GM18508 (cell line): ENCODE data around the gene HSP90AB1.
"Not testable (repeated sequence)": the region's sequence is repeated elsewhere in the genome, so short reads cannot be mapped to it uniquely, and the experiment has no call there.

ENCODE experiments used
- ATAC-seq: cut with Tn5 transposase; IDR thresholded peaks from one replicate; pipeline ENCODE4 v1.9.1; 2021; ENCODE audit warnings: moderate number of reproducible peaks; ENCODE audit not compliant: insufficient read depth, unreplicated experiment

HSP90AB1 gene

DNA sequence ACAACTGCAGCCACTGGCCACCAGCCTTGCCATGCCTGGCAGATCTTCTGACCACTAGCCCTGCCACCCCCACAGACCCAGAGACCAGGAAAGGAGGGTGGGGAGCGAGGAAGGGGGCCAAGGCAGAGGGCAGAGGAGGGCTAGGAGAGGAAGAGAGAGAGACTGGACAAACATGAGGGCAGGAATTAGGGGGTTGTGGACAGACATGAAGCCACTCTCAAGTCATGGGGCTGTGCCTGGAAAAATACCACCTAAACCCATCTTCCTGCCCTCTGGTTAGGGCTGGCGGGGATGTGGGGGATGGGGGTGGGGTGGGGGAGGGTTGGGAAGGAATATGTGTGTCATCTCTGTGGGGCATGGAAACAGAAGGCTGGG is 25.0 kb upstream of the HSP90AB1 start:
- ATAC-seq: no peak

DNA sequence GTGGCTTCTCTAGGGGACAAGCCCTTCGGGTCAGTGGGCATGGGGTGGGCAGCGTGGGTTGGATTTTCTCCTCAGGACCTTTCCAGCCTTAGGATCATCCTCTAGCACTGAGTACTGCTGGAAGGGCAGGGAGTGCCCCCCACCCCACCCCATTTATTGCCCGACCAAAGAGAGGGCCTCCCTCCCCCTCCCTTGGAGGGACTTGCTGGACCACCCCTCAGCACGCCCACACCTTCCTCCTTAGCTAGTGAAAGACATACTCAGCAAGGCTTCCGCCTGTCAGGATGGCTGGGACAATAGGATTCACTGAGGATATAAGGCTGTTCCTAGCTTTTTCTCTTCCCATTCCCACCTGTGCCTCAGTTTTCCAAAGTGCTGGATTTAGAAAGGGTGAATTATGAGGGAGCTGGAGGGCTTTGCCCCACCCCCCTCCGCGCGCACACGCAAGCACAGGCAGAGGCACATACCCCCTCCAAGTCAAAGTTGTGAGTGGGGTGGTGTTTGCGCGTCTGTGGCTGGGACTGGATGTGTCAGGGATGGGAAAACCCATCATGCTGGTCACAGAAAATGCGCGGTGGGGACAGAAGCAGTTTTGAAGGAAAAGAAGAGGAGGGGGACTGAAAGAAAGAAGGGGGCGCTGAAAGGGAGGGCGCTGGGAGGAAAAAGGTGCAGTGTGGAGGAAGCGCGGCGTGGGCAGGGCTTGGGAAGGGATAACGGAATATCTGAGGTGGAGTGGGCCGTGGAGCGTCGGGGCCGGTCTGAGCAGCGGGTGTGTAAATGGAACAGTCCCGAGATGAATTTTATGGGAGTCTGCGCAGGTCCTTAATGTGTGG is 24.2 kb upstream of the HSP90AB1 start:
- no peak for ATAC-seq

DNA sequence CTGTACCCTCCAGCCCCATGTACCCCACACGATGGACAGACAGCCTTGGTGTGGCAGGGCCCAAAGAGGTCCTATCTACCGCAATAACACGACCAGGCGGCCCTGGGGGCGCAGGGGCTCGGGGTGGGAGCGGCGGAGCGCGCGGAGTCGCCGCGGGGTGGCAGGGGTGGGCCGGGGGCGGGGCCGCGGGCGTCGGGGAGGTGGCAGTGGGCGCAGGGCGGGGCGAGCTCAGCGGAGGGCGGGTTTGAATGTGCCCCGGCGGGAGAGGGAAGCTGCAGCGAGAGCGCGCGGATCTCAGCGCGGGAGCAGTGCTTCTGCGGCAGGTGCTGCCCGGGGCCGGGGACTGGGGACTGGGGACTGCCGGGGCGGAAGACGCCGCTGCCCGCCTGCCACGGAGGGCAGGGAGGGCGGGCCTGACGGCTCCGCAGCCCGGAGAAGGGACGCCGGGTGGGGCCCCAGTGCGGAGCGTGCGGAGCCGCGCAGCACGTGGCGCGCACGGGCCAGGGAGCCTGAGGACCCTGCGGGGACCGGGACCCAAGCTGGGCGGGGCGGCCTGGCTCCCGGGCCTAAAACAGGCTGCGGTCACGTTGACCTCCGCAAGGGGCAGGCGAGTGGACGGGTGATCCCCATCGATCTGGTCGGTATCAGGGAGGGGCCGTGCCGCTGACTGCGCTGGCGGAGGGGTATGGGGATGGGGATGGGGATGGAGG is 23.4 kb upstream of the HSP90AB1 start, which contains the start of gene SLC29A1:
TSS of gene SLC29A1 (plus strand) at position 277 of the 710 bp plus-strand sequence. CDS start 3,719 bp downstream, outside the sequence.
- ATAC-seq: no peak

DNA sequence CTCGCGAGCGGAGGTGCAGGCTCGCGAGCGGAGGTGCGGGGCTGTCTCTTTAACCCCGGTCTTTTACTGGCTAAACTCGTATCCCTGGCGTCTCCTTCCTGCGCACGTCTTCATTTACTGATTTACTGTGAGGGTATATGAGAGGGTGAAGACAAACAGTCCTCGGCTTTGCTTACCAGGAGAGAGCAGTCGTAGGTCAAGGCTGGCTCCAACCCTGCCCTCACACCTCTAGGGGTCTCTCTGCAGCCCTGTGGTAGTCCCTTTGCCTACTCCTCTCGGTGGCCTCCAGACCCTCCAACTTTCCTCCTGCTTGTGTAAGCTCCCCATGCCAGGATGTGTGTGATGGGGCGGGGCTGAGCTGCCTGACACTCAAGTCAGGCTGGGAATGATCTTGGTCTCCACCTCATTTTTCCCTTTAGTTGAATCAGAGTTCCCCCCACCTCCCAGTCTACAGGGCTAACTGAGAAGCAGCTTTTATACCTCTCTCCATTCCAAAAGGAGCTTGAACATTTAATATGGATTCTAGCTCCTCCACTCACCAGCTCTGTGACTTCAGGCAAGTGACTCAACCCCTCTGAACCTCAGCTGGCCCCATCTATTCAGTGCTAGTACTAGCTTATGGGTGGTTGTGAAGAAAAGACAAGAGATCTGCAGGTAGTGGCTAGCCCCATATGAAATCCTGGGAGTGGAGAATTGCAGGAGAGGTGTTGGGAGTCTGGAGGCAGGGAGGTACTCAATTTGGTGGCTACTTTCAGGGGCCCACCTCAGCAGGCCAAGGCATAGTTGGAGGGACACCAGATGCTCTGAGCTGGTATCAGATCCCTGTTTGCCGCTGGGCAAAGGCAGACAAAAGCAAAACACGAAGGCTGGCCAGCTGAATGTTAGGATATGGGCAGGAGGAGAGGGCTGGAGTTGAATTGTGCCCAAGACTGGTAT is 22.6 kb upstream of the HSP90AB1 start:
- no peak for ATAC-seq

DNA sequence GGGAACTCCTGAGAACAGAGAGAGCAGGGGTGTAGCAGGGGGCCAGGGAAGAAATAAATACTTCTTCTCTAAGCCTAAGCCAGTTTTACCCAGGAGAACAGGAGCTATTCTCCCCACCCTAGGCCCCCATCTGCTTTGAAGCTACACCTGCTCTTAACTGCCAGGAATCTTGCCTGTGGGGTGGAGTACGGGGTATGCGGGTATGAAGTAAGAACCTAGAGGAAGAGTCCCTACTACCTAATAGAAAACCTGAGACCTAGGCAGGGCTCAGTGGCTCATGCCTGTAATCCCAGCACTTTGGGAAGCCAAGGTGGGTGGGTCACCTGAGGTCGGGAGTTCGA is 22.0 kb upstream of the HSP90AB1 start:
- no peak for ATAC-seq

DNA sequence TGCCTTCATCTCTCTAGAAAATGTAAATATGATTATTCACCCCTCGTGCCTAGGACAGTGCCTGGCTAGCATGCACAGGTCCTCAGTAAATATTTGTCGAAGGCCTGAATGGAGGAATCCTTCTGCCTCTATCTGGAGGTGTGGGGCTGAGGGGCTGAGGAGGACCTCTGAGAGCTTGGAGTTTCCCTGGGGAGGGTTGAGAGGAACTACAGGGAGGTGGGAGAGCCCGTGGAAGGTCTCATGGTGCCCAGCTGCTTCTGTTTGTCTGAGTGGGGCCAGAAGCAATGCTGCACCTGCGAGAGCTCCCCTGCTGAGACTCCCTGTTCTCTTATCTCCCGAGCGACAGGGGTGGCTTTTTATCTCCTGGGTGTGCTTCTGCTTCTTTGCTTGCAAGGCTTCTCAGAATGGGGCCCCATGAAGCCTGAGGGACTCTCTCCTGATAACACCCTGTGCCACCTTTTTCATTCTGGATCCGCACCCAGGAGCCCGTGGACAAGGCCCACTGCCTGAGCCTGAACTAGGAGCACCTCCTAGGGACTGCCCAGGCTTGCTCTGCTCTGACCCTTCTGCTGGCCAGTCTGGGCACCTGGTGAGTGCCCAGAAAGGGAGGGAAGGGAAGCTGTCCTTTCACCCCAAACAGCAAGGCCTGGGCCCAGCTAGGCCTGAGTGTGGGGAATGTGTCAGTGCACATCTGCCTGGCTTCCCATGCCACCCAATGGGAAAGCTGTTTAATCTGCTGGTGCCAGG is 21.1 kb upstream of the HSP90AB1 start:
- no peak for ATAC-seq

DNA sequence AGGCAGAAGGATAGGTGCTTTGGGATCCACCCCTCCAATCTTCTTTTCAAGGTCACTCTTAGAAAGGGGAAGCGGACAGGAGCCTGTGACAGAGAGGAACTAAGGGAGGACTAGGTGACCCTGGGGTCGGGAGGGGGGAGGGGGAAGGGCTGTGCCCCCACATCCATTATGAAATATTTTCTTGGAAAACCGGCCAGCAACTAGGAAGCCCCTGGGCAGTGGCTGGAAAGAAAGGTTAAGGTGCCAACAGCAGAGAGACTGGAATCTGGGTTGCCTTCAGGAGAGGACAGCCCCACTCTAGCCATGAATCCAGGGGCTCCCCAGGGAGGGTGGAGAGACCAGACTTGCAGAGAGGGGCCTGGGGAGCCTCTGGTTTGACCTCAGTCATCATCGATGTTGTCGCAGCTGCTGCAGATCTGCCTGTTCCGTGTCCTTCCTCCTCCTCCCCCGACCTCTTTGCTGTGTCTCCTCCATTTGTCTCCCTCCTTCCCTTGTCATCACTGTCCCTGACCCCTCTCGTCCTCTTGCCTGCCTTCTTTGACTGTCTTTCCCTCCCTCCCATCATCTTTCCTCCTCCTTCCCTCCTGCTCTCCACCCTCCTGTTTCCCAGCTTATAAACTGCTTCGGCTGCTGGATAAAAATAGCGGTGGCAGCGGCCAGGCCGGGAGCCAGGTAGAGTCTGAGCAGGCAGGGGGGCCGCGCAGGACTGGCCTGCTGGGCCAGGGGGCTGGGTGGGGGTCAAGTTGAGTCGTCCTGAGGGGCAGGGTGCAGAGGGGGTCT is 20.3 kb upstream of the HSP90AB1 start:
- no peak for ATAC-seq

DNA sequence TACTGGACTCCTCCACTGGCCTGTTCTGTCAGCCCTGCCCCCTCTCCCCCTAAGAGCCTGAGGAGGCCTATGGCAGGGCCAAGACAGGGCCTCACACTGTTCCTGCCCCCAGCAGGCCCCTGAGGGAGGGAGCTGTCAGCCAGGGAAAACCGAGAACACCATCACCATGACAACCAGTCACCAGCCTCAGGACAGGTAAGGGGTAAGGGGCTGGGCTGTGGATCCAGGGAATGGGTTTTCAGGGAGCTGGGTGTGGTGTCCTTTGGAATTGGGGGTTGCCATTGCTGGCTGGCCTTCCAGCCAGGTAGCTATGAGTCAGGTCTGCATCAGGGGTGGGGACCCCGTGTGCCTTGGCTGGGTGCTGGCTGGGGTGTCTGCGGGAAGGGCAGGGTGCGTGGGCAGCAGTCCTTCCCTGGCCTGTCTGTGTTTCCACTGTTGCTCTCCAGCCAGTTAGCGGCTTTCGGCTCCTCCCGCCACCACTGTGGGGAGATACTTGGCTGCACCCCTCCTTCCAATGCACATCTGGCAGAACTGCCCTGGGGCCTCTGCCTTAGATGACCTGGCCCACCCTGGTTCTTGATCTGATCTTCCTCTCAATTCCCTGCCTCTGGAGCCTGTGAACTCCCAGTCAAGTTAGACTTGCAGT is 19.6 kb upstream of the HSP90AB1 start:
- ATAC-seq: no peak

DNA sequence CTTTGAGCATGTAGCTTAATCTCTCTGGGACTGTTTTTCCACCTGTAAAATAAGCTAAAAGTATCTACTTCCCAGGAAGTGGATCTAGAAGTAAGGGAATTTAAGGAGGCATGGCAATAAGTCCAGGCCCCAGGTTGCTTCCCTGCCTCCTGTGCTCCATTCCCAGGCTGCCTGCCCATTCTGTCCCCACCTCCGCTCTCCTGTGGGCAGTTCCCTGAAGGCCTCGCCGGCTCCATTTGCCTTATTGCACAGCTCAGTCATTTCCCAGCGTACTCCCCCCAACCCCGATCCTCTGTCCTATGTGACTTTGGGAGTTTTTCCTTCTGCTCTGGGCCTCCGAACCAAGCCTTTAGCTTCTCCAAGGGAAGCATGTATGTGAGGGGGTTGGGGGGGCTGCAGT is 18.9 kb upstream of the HSP90AB1 start:
- no peak for ATAC-seq

DNA sequence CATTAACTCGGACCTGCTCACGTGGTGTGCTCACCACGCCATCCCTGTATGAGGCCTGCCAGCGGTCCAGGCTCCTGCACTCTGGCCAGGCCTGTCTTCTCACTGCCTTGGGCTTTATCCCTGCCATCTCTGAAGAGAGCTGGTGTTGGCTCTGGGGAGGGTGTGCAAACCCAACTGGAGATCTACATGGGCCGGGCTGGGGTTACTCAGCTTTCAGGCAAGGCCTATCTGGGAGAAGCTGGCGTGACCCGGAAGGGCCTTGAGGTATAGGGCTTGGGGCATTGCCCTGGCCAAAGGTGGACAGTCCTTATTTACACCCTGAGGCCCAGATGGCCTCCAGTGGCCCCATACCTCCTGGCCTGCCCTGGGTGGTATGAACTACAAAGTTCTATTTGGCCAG is 18.5 kb upstream of the HSP90AB1 start:
- ATAC-seq: no peak

DNA sequence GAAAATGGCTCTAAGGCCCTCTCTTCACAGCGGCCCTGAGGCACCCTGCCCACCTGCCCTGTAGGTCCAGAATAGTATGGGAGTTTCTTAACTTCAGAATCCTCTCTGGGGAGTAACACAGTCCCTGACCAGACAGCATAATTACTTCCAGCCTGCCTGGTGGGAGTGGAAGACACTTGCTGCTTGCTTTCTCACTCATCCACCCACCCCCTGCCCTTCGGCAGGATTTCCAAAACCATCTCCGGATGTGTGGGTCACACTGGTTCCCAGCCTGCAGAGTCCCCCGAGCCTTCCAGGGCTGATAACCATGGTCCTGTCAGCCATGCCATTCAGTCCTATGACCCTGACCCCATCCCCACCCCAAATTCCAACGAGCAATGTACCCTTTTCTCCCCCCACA is 18.1 kb upstream of the HSP90AB1 start:
- no peak for ATAC-seq

DNA sequence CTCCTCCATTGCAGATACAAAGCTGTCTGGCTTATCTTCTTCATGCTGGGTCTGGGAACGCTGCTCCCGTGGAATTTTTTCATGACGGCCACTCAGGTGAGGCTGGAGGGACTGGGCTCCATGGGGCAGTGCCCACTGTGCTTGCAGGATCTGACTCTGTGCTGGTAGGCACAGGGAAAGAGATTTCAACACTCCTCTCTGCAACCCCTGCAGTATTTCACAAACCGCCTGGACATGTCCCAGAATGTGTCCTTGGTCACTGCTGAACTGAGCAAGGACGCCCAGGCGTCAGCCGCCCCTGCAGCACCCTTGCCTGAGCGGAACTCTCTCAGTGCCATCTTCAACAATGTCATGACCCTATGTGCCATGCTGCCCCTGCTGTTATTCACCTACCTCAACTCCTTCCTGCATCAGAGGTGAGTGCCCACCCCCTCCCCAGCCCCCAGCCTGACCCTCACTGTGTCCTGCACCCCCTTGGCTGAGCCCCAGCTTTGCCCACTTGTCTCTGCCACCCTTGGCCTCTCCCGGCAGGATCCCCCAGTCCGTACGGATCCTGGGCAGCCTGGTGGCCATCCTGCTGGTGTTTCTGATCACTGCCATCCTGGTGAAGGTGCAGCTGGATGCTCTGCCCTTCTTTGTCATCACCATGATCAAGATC is 17.4 kb upstream of the HSP90AB1 start:
- ATAC-seq: no peak

DNA sequence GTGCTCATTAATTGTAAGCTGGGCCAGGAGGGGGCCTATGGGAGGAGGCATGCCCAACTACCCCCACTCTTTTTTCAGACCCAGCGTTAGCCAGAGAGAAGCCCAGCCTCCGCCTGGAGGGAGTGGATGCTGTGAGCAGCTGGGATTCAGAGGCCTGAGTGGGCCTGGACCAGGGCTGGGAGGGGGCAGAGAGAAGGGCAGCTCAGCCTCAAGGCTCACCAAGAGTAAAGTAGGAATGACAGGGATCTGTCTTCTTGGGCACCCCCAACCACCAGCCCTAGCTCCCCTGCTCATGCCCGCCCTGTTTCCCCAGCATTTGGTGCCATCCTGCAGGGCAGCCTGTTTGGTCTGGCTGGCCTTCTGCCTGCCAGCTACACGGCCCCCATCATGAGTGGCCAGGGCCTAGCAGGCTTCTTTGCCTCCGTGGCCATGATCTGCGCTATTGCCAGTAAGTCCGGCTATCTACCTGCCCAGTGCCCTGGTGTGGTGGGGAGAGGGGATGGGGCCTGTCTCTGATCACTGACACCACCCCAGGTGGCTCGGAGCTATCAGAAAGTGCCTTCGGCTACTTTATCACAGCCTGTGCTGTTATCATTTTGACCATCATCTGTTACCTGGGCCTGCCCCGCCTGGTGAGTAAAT is 16.7 kb upstream of the HSP90AB1 start:
- ATAC-seq: no peak

DNA sequence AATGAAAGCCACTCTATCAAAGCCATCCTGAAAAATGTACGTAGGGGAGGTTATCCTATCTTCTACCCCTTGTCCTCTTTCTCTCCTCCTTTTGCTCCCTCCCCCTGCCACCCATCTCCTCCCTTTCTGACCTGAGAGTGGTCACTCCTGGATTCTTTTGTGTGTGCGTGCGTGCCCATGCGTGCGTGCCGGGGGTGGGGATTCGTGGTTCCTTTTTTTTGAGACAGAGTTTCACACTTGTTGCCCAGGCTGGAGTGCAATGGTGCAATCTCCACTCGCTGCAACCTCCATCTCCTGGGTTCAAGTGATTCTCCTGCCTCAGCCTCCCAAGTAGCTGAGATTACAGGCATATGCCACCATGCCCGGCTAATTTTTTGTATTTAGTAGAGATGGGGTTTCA is 15.5 kb upstream of the HSP90AB1 start:
- ATAC-seq: not testable (repeated sequence)

DNA sequence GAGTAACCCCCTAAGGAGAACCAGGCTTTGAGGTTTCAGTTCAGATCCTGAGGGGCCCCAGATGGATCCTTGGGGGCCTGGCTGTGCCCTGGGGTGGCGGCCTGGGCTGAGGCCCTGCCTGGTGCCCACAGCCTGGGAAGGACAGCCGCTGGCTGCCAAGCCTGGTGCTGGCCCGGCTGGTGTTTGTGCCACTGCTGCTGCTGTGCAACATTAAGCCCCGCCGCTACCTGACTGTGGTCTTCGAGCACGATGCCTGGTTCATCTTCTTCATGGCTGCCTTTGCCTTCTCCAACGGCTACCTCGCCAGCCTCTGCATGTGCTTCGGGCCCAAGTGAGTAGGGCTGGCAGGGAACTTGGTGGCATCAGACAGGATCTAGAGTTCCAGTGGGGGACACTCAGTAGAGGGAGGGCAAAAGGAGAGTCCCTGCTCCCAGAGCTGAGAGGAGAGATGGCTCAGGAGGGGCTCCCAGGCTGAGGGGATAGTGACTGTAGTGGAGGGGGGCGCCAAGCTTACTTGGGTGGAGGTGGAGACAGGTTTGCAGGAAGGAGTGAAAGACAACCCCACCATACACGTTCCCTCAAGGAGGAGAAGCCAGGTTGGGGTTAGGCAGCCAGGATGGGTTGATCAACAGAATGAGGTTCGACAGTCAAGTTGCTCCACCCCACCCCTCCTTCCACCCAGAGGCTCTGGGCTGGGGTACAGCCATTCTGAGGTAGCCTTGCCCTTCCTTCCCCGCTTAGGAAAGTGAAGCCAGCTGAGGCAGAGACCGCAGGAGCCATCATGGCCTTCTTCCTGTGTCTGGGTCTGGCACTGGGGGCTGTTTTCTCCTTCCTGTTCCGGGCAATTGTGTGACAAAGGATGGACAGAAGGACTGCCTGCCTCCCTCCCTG is 14.0 kb upstream of the HSP90AB1 start:
- no peak for ATAC-seq

DNA sequence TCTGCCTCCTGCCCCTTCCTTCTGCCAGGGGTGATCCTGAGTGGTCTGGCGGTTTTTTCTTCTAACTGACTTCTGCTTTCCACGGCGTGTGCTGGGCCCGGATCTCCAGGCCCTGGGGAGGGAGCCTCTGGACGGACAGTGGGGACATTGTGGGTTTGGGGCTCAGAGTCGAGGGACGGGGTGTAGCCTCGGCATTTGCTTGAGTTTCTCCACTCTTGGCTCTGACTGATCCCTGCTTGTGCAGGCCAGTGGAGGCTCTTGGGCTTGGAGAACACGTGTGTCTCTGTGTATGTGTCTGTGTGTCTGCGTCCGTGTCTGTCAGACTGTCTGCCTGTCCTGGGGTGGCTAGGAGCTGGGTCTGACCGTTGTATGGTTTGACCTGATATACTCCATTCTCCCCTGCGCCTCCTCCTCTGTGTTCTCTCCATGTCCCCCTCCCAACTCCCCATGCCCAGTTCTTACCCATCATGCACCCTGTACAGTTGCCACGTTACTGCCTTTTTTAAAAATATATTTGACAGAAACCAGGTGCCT is 13.3 kb upstream of the HSP90AB1 start:
- ATAC-seq: no peak
